ENCODE results near the gene SCYGR7. TPM values are rescaled to one million over a fixed set of nuclear protein-coding genes. Genes with fewer than 3 reads are reported as not detected.
A peak's percentile ranks its signal among the peaks of the same experiment; 100 is the strongest.

SCYGR7 gene
- total and polyA plus RNA-seq, 2 of the 13 experiments (the other 11 are each of a cell fraction or from before 2014, with no cell fraction given) = not detected

DNA sequence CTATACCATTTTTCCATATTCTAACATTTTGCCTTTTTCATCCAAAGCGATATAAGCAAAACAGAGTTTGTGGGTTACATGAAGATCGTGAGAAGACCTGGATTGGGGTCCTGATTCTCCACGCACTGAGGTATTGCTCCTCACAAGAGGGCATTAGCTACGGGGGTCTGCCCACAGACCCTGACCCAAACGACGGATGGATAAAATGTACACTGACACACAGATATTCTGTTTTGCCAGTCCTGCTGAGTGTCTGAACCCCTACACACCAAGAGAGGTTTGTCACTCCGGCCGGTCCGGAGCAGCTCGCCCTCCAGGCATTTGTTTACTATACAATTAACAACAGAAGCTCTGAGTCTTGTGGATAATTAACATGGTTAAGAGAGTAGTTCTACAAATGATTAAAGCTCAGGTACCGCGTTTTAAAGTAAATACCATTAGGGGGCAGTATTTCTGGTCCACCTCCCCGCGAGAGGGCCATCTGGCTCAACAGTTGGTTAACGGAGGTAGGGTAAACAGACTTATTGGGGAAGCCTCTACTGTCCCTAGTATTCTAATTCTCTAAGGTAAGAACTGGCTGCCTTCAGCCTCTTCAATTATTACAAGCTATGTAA lies 46.0 kb downstream of the SCYGR7 start (continued):
- TF ChIP-seq, protein P1, sequence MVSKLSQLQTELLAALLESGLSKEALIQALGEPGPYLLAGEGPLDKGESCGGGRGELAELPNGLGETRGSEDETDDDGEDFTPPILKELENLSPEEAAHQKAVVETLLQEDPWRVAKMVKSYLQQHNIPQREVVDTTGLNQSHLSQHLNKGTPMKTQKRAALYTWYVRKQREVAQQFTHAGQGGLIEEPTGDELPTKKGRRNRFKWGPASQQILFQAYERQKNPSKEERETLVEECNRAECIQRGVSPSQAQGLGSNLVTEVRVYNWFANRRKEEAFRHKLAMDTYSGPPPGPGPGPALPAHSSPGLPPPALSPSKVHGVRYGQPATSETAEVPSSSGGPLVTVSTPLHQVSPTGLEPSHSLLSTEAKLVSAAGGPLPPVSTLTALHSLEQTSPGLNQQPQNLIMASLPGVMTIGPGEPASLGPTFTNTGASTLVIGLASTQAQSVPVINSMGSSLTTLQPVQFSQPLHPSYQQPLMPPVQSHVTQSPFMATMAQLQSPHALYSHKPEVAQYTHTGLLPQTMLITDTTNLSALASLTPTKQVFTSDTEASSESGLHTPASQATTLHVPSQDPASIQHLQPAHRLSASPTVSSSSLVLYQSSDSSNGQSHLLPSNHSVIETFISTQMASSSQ (IDR thresholded peaks at IDR 0.05; ENCODE audit: low read depth) = peak; percentile 30; the same call in 1 of the 2 replicates
- TF ChIP-seq, protein P1 (CRISPR knock-in tag; IDR thresholded peaks at IDR 0.05; ENCODE audit: borderline replicate concordance) = no peak
- TF ChIP-seq, protein P2, sequence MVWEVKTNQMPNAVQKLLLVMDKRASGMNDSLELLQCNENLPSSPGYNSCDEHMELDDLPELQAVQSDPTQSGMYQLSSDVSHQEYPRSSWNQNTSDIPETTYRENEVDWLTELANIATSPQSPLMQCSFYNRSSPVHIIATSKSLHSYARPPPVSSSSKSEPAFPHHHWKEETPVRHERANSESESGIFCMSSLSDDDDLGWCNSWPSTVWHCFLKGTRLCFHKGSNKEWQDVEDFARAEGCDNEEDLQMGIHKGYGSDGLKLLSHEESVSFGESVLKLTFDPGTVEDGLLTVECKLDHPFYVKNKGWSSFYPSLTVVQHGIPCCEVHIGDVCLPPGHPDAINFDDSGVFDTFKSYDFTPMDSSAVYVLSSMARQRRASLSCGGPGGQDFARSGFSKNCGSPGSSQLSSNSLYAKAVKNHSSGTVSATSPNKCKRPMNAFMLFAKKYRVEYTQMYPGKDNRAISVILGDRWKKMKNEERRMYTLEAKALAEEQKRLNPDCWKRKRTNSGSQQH (CRISPR knock-in tag; IDR thresholded peaks at IDR 0.05; ENCODE audit: low read depth) = no peak
- no peak; the same call in 1 of the 2 replicates for TF ChIP-seq EHMT2 (IDR thresholded peaks at IDR 0.05; ENCODE audit: borderline replicate concordance, low read depth, low read length)
- TF ChIP-seq SALL1 (CRISPR knock-in tag; IDR thresholded peaks at IDR 0.05) = 0 out of 2 replicates have a peak, but pooled peaks have one; percentile 14
- TF ChIP-seq KMT2B (CRISPR knock-in tag; IDR thresholded peaks at IDR 0.05) = peak; percentile 38; the same call in 1 of the 2 replicates
- TF ChIP-seq POGZ (CRISPR knock-in tag; IDR thresholded peaks at IDR 0.05) = 0 out of 2 replicates have a peak, but pooled peaks have one; percentile 37
- TF ChIP-seq ZMYM3 (CRISPR knock-in tag; IDR thresholded peaks at IDR 0.05) = 0 out of 2 replicates have a peak, but pooled peaks have one; percentile 31
- TF ChIP-seq GTF2F1 (IDR thresholded peaks at IDR 0.05; ENCODE audit: low read length) = no peak
- no peak for TF ChIP-seq FIP1L1 (IDR thresholded peaks at IDR 0.05; ENCODE audit: borderline replicate concordance, insufficient read depth, low read depth, low read length)
- TF ChIP-seq ZNF614 (CRISPR knock-in tag; IDR thresholded peaks at IDR 0.05; ENCODE audit: borderline replicate concordance) = 0 out of 2 replicates have a peak, but pooled peaks have one; percentile 33
- 0 out of 2 replicates have a peak, but pooled peaks have one; percentile 44 for TF ChIP-seq ZSCAN25 (CRISPR knock-in tag; IDR thresholded peaks at IDR 0.05)
- 0 out of 2 replicates have a peak, but pooled peaks have one; percentile 22 for TF ChIP-seq NCOR1 (IDR thresholded peaks at IDR 0.05; ENCODE audit: borderline replicate concordance, low read length)
- TF ChIP-seq, protein P3, sequence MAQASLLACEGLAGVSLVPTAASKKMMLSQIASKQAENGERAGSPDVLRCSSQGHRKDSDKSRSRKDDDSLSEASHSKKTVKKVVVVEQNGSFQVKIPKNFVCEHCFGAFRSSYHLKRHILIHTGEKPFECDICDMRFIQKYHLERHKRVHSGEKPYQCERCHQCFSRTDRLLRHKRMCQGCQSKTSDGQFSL (CRISPR knock-in tag; IDR thresholded peaks at IDR 0.05) = no peak
- 0 out of 2 replicates have a peak, but pooled peaks have one; percentile 36 for TF ChIP-seq PHF21A (CRISPR knock-in tag; IDR thresholded peaks at IDR 0.05)
- no peak for TF ChIP-seq MYNN (CRISPR knock-in tag; IDR thresholded peaks at IDR 0.05; ENCODE audit: low read depth)
- TF ChIP-seq ELF3 (CRISPR knock-in tag; IDR thresholded peaks at IDR 0.05) = no peak
- 0 out of 2 replicates have a peak, but pooled peaks have one; percentile 23 for TF ChIP-seq ZNF644 (CRISPR knock-in tag; IDR thresholded peaks at IDR 0.05; ENCODE audit: low read depth)
- TF ChIP-seq STAG1 (CRISPR knock-in tag; IDR thresholded peaks at IDR 0.05) = peak; percentile 78
- no peak for TF ChIP-seq TOE1 (CRISPR knock-in tag; IDR thresholded peaks at IDR 0.05)
- peak; percentile 59 for TF ChIP-seq MED1 (CRISPR knock-in tag; IDR thresholded peaks at IDR 0.05)
- 0 out of 2 replicates have a peak, but pooled peaks have one; percentile 38 for TF ChIP-seq KAT8 (CRISPR knock-in tag; IDR thresholded peaks at IDR 0.05)
- TF ChIP-seq, protein P4, sequence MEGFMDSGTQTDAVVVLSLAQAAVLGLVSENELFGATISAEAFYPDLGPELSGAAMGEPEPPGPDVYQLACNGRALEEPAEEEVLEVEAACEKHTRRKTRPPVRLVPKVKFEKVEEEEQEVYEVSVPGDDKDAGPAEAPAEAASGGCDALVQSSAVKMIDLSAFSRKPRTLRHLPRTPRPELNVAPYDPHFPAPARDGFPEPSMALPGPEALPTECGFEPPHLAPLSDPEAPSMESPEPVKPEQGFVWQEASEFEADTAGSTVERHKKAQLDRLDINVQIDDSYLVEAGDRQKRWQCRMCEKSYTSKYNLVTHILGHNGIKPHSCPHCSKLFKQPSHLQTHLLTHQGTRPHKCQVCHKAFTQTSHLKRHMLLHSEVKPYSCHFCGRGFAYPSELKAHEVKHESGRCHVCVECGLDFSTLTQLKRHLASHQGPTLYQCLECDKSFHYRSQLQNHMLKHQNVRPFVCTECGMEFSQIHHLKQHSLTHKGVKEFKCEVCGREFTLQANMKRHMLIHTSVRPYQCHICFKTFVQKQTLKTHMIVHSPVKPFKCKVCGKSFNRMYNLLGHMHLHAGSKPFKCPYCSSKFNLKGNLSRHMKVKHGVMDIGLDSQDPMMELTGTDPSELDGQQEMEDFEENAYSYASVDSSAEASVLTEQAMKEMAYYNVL (CRISPR knock-in tag; IDR thresholded peaks at IDR 0.05; ENCODE audit: borderline replicate concordance) = no peak
